PC-3 (cell line): ENCODE data around the gene PGLYRP4. TPM values are rescaled to one million over a fixed set of nuclear protein-coding genes. Genes with fewer than 3 reads are reported as not detected.
"Not testable (repeated sequence)": the region's sequence is repeated elsewhere in the genome, so short reads cannot be mapped to it uniquely, and the experiment has no call there.

ENCODE experiments used
- ATAC-seq: fragments of 200-7000 bp; cut with Tn5 transposase; 2 replicates; pipeline ENCODE4 v1.9.1; 2020; ENCODE audit warnings: mild to moderate bottlenecking, moderate library complexity
- BruUV-seq: library from RNA; stranded (reverse); fragments of 400-500 nt; replicated peaks from 2 replicates; lab custom pipeline; 2021; lab: Mats Ljungman, UMichigan
- CTCF ChIA-PET: fragments of 300-600 bp; sonication (Branson Sonifier 250); formaldehyde crosslinking; loops from one replicate; lab custom pipeline; 2022; ENCODE audit warnings: antibody characterized with exemption; lab: Charles Lee
- POLR2A ChIA-PET: fragments of 300-600 bp; sonication (Branson Sonifier 250); formaldehyde crosslinking; loops from one replicate; lab custom pipeline; 2022; ENCODE audit warnings: antibody characterized with exemption; ENCODE audit not compliant: unreplicated experiment; lab: Charles Lee
- DNase-seq: peaks from one replicate; pipeline ENCODE4 v3.0.0-alpha.2; 2015
- H2AFZ ChIP-seq: fragments of 300-600 bp; sonication (generic); 2 replicates; pipeline ENCODE4 v1.6.0; 2016; ENCODE audit warnings: antibody characterized with exemption, low read length
- H3F3A ChIP-seq: fragments of 300-600 bp; sonication (generic); one replicate; pipeline ENCODE4 v1.6.0; 2017; ENCODE audit warnings: antibody characterized with exemption, low read length, control low read depth, mild to moderate bottlenecking; ENCODE audit not compliant: unreplicated experiment
- H3K27ac ChIP-seq: fragments of 300-600 bp; sonication (generic); 2 replicates; pipeline ENCODE4 v1.5.1; 2016; ENCODE audit warnings: mild to moderate bottlenecking, low read length
- H3K27me3 ChIP-seq: fragments of 300-600 bp; sonication (generic); 2 replicates; pipeline ENCODE4 v1.6.1; 2016; ENCODE audit warnings: low read length, mixed read lengths
- H3K36me3 ChIP-seq: fragments of 300-600 bp; sonication (generic); 2 replicates; pipeline ENCODE4 v1.6.1; 2016; ENCODE audit warnings: low read depth, mixed run types, low read length, mixed read lengths
- H3K4me1 ChIP-seq: fragments of 300-600 bp; sonication (generic); 2 replicates; pipeline ENCODE4 v1.5.1; 2016; ENCODE audit warnings: low read length; ENCODE audit not compliant: insufficient read depth
- H3K4me2 ChIP-seq: fragments of 300-600 bp; sonication (generic); 2 replicates; pipeline ENCODE4 v1.6.0; 2016; ENCODE audit warnings: low read length
- H3K4me3 ChIP-seq: fragments of 300-600 bp; sonication (generic); 2 replicates; pipeline ENCODE4 v1.5.1; 2016; ENCODE audit warnings: mild to moderate bottlenecking, low read length, mixed read lengths
- H3K79me2 ChIP-seq: fragments of 300-600 bp; sonication (generic); 2 replicates; pipeline ENCODE4 v1.6.1; 2017; ENCODE audit warnings: low read length, mixed read lengths
- H3K9ac ChIP-seq: fragments of 300-600 bp; sonication (generic); 2 replicates; pipeline ENCODE4 v1.6.0; 2016; ENCODE audit warnings: mild to moderate bottlenecking, low read length
- H3K9me2 ChIP-seq: fragments of 300-600 bp; sonication (generic); replicated peaks from 2 replicates; pipeline ENCODE4 v1.6.1; 2016; ENCODE audit warnings: mixed run types, low read length, mixed read lengths
- H3K9me3 ChIP-seq: fragments of 300-600 bp; sonication (generic); 2 replicates; pipeline ENCODE4 v1.6.1; 2016; ENCODE audit warnings: low read length, mixed read lengths
- H4K20me1 ChIP-seq: fragments of 300-600 bp; sonication (generic); 2 replicates; pipeline ENCODE4 v1.6.1; 2016; ENCODE audit warnings: low read length, mixed read lengths
- CTCF ChIP-seq: fragments of 300-600 bp; sonication (generic); conservative IDR thresholded peaks from 2 replicates; pipeline ENCODE4 v1.5.1; 2017; ENCODE audit warnings: antibody characterized with exemption, low read depth, mild to moderate bottlenecking, low read length
- EZH2 ChIP-seq: fragments of 300-600 bp; sonication (generic); IDR thresholded peaks from one replicate; pipeline ENCODE4 v1.6.1; 2017; ENCODE audit warnings: antibody characterized with exemption, mild to moderate bottlenecking, low read length; ENCODE audit not compliant: unreplicated experiment
- EZH2phosphoT487 ChIP-seq: fragments of 300-600 bp; sonication (generic); IDR thresholded peaks from 2 replicates; pipeline ENCODE4 v1.6.1; 2018; ENCODE audit warnings: mild to moderate bottlenecking, antibody characterized with exemption, low read length, borderline replicate concordance
- intact Hi-C: fragments of 100-400 bp; cut with micrococcal nuclease; formaldehyde crosslinking; loops from 2 replicates; pipeline ENCODE4 v1.9.0; 2023
- total RNA-seq: library from RNA; depleted of rRNA; stranded (reverse); fragments of >200 nt; gene quantifications from 2 replicates; pipeline ENCODE4 v1.2.3, GENCODE V29; 2014

The PGLYRP4 gene
- total RNA-seq, 1 experiment from 2014 or later = not detected

- peaks cover 85% of the 10 kb centered on the region for H3K27me3 ChIP-seq
- no peaks in the 10 kb centered on the region for H4K20me1 ChIP-seq
- intact Hi-C loops = no loop called here
- no peak overlapping the region for H3K4me2 ChIP-seq
- no peak overlapping the region for H2AFZ ChIP-seq
- H3K79me2 ChIP-seq = no peaks in the 10 kb centered on the region
- H3K9ac ChIP-seq = no peak overlapping the region
- ATAC-seq = no peak
- H3F3A ChIP-seq = no peaks in the 10 kb centered on the region
- POLR2A ChIA-PET = no interaction called here
- CTCF ChIA-PET = no interaction called here
- H3K9me2 ChIP-seq = no peaks in the 10 kb centered on the region
- no peak for TF ChIP-seq CTCF
- no peak for TF ChIP-seq EZH2
- TF ChIP-seq EZH2phosphoT487 = no peak
- no peak for DNase-seq
- no peaks in the 10 kb centered on the region for H3K36me3 ChIP-seq
- no peak overlapping the region for H3K4me3 ChIP-seq
- peaks cover 4% of the 10 kb centered on the region; the same call in 1 of the 2 replicates for H3K4me1 ChIP-seq
- no TSS peak for BruUV-seq
- H3K9me3 ChIP-seq = no peaks in the 10 kb centered on the region
- no peak overlapping the region for H3K27ac ChIP-seq
Observed at GRCh38 chr1:153347856-153348255, 785 bp downstream of the PGLYRP4 start.

GRCh38 chr1:153347049-153347448 is 1.6 kb downstream of the PGLYRP4 start:
- H3K4me3 ChIP-seq, CTCF ChIA-PET, H4K20me1 ChIP-seq, H3K9me3 ChIP-seq, ATAC-seq, H3K9ac ChIP-seq, H3K36me3 ChIP-seq, intact Hi-C loops, H3K27ac ChIP-seq, BruUV-seq, POLR2A ChIA-PET, H2AFZ ChIP-seq, H3K4me2 ChIP-seq, DNase-seq, H3K79me2 ChIP-seq, H3F3A ChIP-seq, H3K9me2 ChIP-seq, H3K4me1 ChIP-seq: not testable (repeated sequence)
- H3K27me3 ChIP-seq = peaks cover 94% of the 10 kb centered on the region

- Histone ChIP-seq H3K9ac (no peak overlapping the region), H3K9me2 (no peaks in the 10 kb centered on the region), H3K4me3 (no peak overlapping the region), H3K27ac (no peak overlapping the region), H3K36me3 (no peaks in the 10 kb centered on the region), H3K27me3 (peaks cover 96% of the 10 kb centered on the region), H2AFZ (no peak overlapping the region), H4K20me1 (no peaks in the 10 kb centered on the region), H3K79me2 (no peaks in the 10 kb centered on the region), H3K4me1 (no peaks in the 10 kb centered on the region), H3K9me3 (no peaks in the 10 kb centered on the region), H3F3A (no peaks in the 10 kb centered on the region), H3K4me2 (no peak overlapping the region)
- intact Hi-C loops = no loop called here
- ATAC-seq (no peak), DNase-seq (no peak)
- TF ChIP-seq CTCF (no peak), EZH2 (no peak), EZH2phosphoT487 (no peak)
- ChIA-PET CTCF (no interaction called here), POLR2A (no interaction called here)
- BruUV-seq = no TSS peak
Observed at GRCh38 chr1:153346077-153346723, 2.4 kb downstream of the PGLYRP4 start.
